HG03196 (cell line): ENCODE results near the gene SH3D19.

Experiments used
- ATAC-seq: cut with Tn5 transposase; IDR thresholded peaks from one replicate; pipeline ENCODE4 v1.9.1; 2021; ENCODE audit not compliant: unreplicated experiment

The SH3D19 gene

DNA sequence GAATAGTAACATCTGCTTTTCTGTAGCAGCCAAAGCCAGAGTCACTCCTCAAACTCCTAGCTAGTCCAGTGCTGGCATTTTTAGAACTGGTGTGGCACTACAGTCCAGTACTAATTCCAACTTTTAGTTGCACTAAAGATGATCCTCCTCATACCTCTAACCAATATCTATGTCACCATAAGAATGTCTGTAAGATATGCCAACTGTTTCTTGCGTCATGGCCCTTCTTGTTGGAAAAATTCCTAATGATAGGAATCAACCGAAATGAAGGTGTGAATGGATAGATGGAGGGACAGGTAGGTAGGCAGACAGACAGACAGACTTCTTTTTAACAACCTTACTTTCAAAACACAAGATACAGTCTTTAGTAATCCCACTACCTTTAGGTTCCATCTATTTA is 123.0 kb downstream of the SH3D19 start:
- no peak for ATAC-seq

DNA sequence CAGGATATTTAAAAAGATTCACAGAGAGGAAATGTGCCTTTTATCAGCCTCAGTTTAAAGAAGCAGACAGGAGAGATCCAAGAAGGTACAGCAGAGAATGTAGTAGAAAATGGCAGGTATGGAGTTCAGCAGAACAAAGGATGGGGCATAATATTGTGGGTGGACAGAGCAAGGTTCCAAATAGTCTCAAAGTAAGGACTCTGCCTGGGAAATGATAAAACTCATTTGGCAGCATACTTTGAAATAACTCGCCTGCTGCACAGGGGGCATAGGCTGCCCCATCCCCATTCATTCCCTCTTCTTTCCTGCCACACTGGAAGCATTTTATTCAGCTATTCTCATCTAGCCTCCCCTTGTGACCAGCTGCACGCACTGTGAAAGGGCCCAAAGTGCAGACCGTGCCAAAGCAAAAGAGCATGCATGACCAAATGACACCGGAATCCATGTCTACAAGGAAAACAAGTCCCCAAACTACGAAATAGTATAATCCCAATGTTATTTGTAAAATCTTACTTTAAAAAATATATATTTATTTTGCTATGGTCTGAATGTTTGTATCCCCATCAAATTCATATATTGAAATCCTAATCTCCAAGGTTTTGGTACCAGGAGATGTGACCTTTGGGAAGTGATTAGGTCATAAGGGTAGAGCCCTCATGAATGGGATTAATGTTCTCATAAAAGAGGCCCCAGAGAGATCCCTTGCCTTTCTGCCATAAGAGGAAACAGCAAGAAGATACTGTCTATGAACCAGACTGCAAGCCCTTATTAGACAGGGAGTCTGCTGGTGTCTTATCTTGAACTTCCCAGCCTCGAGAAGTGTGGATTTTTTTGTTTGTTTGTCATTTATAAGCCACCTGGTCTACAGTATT is 125.8 kb downstream of the SH3D19 start:
- ATAC-seq: no peak

DNA sequence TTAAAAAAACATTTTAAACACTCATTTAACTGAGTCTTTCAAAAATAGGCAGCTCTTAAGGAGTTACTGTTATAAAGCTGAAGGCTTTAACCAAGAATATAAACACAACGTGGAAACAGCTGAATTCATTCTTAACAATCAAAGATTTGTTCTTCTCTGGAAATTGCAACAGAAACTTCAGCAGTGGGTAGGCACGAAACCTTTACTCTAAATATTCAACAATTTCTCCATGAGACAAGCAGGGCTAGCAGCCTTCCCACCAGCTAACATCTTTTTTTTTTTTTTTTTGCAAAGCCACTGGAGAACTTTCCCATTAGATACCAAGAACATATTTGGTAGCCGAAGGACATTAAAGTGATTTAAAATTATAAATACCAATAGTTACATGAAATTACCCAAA is 126.7 kb downstream of the SH3D19 start:
- no peak for ATAC-seq

DNA sequence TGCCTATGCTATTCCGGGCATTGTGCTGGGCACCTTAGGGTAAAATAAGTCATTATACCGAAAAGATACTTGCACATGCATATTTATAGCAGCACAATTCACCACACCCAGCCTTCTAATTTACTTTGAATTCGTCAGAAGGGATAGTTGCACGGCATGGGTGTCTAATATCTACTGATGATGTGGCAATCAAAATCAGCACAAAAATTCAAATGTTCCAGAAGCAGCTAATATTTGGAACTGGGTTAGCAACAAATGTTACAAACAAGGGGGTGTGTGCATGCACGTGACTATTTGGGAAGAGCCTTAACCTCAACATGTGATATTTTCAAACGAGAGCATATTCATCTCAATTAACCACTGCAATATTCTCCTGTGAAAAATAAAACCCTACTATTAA is 128.2 kb downstream of the SH3D19 start:
- ATAC-seq: no peak

DNA sequence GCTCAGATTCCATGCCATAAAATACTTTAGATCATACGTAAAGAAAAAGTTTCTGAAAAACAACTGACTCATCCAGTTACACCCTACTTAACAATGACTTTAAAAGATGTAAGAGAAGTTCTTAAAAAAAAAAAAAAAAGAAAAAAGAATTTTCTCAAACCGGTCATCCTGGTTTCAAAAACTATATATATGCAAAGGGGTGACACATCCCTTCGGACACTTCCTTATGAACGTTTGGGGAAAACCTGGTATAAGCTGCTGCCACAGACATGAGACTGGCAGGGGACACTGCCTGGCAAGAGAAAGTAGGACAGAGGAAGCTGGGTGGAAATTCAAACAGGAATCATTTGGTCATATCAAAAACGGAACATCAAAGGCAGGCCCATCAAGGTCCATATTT is 129.6 kb downstream of the SH3D19 start:
- ATAC-seq: no peak

DNA sequence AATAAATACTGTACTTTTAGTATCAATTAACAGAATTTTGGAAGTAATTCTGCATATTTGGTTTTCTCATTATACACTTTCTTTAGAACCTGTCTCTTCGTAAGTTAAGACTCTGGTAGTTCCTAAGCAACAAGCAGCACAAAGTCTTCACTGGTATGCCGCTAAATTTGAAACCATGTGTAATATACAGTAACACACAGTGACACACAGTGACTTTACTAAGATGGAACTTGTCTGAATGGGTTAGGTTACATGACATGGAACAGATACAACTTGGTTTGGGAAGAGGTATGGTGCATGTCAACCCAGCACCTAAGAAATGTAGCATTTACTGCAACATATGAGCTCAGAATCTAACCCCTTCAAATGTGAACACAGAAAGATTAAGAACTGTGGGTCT is 132.0 kb downstream of the SH3D19 start:
- no peak for ATAC-seq

DNA sequence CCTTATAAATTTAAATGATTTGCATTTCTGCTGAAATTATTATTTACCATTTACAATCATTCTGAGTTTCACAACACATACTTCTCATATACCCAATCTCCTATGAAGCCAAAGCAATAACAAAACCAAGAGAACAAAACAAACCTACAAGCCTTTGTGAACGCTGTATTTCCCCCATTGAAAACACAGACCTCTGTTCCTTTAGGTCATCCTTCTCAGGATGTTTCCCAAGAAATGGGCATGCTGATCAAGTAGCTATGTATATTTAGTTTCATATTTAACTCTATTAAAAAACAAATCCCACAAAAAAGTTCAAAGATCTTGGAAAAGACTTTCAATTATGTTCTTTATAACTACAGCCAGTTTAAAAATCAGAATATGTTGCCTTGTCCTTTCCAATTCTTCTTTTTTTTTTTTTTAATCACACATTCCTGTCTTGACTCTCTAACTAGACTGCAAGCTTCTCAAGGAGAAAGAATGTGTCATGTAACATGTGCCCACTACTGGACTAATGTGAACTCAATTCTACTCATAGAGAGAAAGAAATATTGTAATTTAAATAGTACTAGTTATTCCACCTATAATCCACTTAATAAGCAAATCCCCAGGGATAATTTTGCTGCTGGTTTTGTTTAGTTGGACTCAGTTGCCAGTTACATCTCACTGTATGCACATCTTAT is 132.7 kb downstream of the SH3D19 start:
- ATAC-seq: no peak

DNA sequence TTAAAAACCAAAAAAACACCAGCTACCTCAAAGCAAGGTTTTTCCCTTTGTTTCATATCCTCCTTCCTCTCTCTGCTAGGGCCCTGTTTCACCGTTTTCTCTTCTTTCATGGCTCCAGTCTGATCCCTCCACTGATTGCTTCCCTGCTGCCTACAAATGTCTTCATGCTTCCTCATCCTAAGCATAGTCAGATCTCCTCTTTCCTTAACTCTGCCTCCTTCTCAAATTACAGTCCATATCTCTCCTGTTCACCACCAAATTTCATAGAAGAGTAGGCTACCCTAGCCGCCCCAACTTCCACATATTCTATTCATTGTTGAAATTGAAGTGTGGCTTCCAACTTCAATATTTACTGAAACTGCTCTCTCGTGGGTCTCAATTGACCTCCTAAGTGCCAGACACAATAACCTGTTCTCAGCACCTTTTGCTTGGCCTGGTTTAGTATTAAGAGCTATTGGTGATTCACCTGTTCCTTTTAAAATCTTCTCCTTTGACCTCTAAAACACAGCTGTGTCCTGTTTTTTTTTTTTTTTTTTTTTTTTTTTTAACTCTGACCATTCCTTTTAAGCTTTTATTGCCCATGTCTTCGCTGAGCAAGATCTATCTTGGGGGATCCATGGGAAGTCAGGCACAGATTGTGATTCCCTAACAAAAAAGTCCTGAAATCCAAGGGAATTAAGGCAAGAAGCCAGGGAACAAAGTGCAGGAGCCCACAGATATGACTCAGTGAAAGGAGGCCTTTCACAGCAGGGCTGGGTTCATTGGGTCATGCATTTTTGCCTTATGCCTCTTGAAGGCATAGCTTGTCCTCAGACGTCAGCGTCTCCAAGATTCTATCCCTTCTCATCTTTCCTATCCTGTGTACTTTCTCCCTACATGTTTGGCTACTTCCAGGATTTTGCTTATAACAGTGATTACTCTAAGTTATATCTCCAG is 140.6 kb downstream of the SH3D19 start:
- ATAC-seq: no peak

DNA sequence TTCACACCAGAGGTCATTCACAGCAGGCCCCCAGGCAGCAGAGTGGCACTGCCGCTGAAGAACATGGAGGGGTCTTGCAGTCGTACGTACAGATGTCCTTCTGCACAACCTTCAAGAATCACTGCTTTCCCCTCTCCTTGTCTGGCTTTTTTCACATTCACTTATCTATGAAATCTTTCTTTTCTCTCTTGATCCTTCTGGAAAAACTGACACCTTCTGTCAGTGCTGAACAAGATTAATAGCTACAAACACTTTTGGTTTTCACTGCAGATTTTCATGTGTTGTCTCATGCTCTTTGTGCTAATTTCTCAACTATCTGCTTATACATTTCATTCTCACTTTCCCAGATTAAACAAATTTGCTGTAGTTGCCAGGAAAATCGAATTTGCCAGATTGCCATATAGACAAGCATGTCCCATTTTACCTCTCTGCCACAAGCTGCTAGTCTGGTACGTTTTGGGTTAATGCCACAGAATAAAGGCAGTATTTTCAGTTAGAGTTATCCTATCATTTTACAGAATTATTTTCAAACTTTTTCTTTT is 142.9 kb downstream of the SH3D19 start:
- no peak for ATAC-seq

DNA sequence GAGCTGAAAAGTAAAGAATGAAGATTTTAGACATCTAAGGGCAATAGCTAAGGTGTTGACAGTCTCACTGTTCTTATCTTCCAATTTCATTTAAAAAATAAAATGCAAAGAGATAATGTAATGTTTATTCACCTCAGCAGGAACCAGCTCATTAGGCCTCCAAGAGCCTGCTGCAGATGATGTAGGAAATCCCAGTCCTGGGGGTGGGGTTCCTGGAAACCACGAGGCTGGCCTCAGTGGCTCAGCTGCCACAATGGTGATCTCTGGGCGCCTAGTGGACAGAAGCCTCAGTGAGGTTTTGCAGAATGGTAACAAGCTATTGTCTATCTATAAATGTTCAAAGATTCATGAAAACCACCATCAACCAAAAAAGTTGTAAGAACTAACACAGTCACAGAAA is 148.7 kb downstream of the SH3D19 start:
- no peak for ATAC-seq

DNA sequence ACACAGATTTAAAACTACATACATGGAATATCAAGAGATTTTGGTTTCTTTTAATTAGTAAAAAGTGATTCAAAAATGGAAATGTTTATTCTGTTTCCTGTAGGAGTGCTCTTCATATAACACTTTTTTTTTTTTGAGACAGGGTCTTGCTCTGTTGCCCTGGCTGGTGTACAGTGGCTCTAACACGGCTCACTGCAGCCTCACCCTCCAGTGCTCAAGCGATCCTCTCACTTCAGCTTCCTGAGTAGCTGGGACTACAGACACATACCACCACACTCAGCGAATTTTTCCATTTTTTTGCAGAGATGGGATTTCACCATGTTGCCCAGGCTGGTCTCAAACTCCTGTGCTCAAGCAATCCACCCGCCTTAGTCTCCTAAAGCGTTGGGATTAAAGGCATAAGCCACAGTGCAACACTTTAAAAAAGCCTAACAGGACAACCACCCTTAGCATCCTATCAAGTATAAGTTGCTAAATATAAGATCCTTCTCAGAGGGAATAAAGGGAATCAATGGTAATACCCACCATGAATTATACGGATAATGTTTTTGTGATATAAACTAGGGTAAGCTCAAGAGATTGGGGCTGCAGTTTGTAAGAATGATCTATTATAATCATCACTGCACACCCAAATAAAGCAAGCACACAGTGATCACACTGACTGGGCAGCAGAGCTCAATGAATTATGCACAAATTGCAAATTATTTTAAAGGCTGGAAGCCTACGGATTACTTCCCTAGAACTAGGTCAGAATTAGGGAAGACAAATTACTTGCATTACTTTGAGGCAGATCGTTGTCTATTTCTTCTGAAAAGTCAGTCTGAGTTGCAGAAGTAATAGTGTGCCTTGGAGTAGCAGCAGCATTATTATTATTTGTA is 149.4 kb downstream of the SH3D19 start:
- no peak for ATAC-seq

DNA sequence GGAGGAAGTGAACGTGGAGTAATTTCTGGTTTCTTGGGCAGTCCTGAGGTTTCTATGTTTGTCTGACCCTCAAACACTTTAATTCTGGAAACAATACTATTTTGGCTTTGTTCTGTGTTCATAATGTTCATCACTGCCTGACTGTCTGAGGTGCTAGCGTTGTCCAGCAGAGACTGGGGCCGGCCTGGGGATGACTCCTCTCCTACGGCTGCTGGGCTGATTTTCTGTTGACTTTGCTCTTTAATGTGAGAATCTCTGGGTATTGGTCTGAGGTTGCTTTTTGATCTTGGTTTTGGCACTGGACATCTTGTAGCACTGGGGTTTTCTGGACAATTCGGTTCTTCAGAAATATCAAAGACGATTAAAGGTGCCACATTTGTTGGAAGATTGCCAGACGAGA is 150.2 kb downstream of the SH3D19 start:
- ATAC-seq: no peak

DNA sequence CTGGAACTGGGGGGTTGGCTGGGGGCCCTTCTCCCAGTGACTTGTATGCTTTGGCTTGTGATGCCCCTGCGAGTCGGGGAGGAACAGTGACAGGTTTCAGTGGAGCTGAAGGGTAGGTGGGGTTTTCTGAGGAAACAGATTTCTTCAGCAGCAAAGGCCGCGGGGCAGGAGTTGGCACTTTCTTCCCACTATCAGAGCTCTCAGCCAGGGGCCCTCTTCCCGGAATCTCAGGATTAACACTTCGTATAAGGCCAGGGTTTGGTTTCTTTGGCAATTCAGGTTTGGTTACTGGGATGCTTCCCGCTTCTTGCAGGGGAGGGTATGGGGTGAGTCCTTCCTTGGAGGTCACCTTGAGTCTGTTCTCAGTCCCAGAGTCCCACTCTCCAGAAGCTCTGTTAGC is 150.6 kb downstream of the SH3D19 start:
- no peak for ATAC-seq

DNA sequence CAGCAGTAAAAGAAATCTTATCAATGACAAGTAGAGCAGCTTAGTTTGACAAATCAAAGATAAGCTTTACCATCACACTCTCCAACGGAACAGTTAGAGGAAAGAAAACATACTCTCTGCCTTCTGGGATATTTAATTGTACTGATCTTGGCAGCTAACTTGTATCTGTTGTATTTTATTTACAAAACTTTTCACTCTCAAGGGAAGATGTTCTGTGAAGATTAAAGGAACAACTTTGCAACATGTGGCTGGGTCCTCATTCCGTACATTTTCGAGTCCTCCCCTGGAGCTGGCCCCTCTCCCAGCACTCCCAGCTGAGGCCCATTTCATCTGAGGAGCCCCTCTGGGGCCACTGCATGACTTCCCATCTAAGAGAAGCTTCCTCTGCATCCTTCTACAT is 151.5 kb downstream of the SH3D19 start:
- no peak for ATAC-seq

DNA sequence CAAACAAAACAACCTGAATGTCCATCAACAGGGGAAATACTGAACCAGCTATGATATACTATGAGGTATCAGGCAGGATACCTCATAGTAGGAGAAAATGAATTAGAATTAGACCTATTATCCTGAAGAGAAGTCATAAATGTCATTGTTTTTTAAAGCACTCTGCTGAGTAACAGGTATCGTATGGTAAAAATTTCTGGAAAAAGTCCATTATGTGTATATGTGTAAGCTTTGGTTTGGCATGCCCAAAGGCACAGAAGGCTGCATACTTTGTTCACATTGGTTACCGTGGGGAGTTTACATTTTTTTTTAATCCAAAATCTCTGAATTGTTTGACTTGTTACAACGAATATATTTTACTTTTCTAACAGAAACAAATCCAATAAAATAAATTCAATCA is 155.5 kb downstream of the SH3D19 start:
- ATAC-seq: no peak

DNA sequence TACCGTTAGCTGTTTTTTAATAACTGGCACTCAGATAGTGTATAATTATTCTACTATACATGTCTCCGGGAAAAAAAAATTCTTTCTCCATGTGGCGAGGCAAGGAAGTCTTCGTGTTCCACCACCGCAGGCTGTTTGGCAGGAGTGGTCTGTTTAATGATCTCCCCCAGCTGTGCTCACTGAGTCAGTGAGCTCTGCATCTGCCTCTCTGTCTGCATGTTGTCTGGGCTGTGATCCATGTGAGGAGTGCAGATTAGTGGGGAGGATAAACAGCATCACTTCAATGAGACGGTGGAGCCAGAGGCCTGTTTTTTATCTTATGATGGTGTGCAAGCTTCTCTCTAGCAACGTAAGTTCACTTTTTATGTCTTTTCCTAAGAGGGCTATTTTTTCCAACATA is 156.2 kb downstream of the SH3D19 start:
- no peak for ATAC-seq

DNA sequence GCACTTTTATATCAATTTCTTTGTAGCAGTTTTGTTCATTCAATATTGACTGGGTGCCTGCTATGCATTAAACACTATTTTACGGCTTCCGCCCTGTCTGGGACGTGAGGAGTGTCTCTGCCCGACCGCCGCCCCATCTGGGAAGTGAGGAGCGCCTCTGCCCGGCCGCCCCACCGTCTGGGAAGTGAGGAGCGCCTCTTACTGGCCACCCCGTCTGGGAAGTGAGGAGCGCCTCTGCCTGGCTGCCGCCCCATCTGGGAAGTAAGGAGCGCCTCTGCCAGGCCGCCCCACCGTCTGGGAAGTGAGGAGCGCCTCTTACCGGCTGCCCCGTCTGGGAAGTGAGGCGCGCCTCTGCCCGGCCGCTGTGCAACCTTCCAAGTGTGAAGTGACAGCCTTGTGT is 157.8 kb downstream of the SH3D19 start:
- no peak for ATAC-seq

DNA sequence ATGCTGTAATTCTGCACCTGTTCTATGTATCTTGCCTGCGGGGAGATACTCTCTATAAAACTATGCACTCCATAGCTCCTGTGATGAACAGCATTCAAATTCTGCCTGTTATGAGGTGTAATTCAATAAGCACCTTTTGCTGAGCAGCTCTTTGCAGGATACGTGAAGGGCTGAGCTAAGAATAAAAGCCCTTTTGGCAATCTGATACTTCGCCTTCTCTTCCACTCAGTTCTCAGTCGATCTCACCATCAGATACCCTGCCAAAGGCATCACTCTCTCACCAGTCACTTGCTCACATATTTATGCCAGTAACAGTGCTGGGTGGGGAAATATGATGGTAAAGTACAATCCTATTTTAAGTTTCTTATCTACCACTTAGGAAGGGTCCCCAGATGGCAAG is 158.8 kb downstream of the SH3D19 start:
- ATAC-seq: no peak

DNA sequence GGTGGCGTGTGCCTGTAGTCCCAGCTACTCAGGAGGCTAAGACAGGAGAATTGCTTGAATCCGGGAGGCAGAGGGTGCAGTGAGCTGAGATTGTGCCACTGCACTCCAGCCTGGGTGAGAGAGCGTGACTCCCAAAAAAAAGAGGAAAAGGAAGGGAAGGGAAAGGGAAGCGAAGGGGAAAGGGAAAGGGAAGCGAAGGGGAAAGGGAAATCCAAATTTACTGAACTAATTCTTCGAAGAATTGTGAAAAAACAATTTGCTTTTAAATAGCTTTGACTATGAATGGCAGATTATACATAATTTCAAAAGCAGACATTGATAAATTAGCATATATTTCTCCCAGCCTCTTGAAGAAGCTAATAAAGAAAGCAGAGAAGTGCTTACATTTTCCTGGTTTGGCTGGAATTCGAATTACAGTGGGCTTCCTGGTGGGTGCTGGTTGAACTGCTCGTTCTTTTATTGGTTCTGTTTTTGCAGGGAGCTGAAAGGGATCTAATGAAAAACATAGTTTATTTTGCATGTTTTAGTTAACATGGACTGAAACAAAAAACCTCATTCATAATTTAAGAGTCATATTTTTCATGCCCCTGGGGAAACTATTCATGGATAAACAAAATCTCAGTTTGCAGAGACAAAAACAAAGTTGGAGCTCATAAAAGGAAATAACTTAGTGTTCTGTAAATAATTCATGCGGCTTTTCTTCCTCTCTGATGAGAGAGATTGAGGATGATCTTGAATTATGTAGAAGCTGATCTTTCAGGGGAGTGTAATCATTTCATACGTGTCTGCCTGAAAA is 160.0 kb downstream of the SH3D19 start:
- no peak for ATAC-seq
